HG02763 (cell line): ENCODE measurements around the gene GRAMD2B.

Source experiments
- ATAC-seq: cut with Tn5 transposase; IDR thresholded peaks from one replicate; pipeline ENCODE4 v1.9.1; 2021; ENCODE audit warnings: mild to moderate bottlenecking, moderate library complexity; ENCODE audit not compliant: unreplicated experiment

The GRAMD2B gene

GRCh38 chr5:126477294-126478117 is 54.3 kb downstream of the GRAMD2B start:
- no peak for ATAC-seq

GRCh38 chr5:126479810-126480209 is 56.6 kb downstream of the GRAMD2B start:
- no peak for ATAC-seq

- no peak for ATAC-seq
Measured at GRCh38 chr5:126480824-126481223, 57.6 kb downstream of the GRAMD2B start.

- no peak for ATAC-seq
Measured at GRCh38 chr5:126481243-126481642, 58.0 kb downstream of the GRAMD2B start.

- no peak for ATAC-seq
Measured at GRCh38 chr5:126482591-126482990, 59.4 kb downstream of the GRAMD2B start.

- ATAC-seq: no peak
Measured at GRCh38 chr5:126483156-126483555, 59.9 kb downstream of the GRAMD2B start.

- ATAC-seq: no peak
Measured at GRCh38 chr5:126484253-126484652, 61.0 kb downstream of the GRAMD2B start.

GRCh38 chr5:126486332-126486731 is 63.1 kb downstream of the GRAMD2B start:
- no peak for ATAC-seq

- no peak for ATAC-seq
Measured at GRCh38 chr5:126487596-126487995, 64.4 kb downstream of the GRAMD2B start.

GRCh38 chr5:126488443-126489065 is 65.3 kb downstream of the GRAMD2B start:
- ATAC-seq: no peak

GRCh38 chr5:126490167-126490940 is 67.1 kb downstream of the GRAMD2B start:
- ATAC-seq: no peak

GRCh38 chr5:126492939-126493338 is 69.7 kb downstream of the GRAMD2B start:
- no peak for ATAC-seq

GRCh38 chr5:126494393-126494792 is 71.2 kb downstream of the GRAMD2B start:
- no peak for ATAC-seq

GRCh38 chr5:126497506-126497905 is 74.3 kb downstream of the GRAMD2B start:
- no peak for ATAC-seq

GRCh38 chr5:126499278-126499677 is 76.1 kb downstream of the GRAMD2B start:
- no peak for ATAC-seq

- no peak for ATAC-seq
Measured at GRCh38 chr5:126499853-126500342, 76.7 kb downstream of the GRAMD2B start.

- ATAC-seq: no peak
Measured at GRCh38 chr5:126501448-126501847, 78.2 kb downstream of the GRAMD2B start.

GRCh38 chr5:126503602-126504104 is 80.4 kb downstream of the GRAMD2B start:
- no peak for ATAC-seq

- no peak for ATAC-seq
Measured at GRCh38 chr5:126506079-126506478, 82.9 kb downstream of the GRAMD2B start.

GRCh38 chr5:126508251-126508961 is 85.2 kb downstream of the GRAMD2B start:
- no peak for ATAC-seq

- no peak for ATAC-seq
Measured at GRCh38 chr5:126508962-126509279, 85.7 kb downstream of the GRAMD2B start.
